AG04450 (cell line): ENCODE results near the gene RP9. TPM values are rescaled to one million over a fixed set of nuclear protein-coding genes. Genes with fewer than 3 reads are reported as not detected.

Experiments
- CTCF ChIA-PET: fragments of 300-600, 350-600 bp; formaldehyde crosslinking; extraction: SDS; loops from one replicate; lab custom pipeline; 2022; ENCODE audit warnings: antibody characterized with exemption, inconsistent platforms; lab: Charles Lee
- POLR2A ChIA-PET: fragments of 350-600 bp; formaldehyde crosslinking; extraction: SDS; loops from one replicate; lab custom pipeline; 2021; ENCODE audit warnings: antibody characterized with exemption, inconsistent platforms; lab: Yijun Ruan, JAX
- DNase-seq: peaks from one replicate; pipeline ENCODE4 v3.0.0-alpha.2; 2011; ENCODE audit warnings: low read depth, low spot score
- H3K27ac ChIP-seq: one replicate; pipeline ENCODE4 v1.5.1; 2012; ENCODE audit warnings: low read depth, low read length, control low read depth
- H3K27me3 ChIP-seq: one replicate; pipeline ENCODE4 v1.6.0; 2012; ENCODE audit warnings: low read length; ENCODE audit not compliant: control insufficient read depth, insufficient read depth
- H3K4me3 ChIP-seq: 2 replicates; pipeline ENCODE4 v1.5.1; 2011; ENCODE audit warnings: mild to moderate bottlenecking, low read depth, low read length, control low read depth
- H3K9me3 ChIP-seq: 2 replicates; pipeline ENCODE4 v1.5.1; 2012; ENCODE audit warnings: low read length; ENCODE audit not compliant: control insufficient read depth, insufficient read depth
- CTCF ChIP-seq: IDR thresholded peaks from 2 replicates; pipeline ENCODE4 v1.5.1; 2011; ENCODE audit warnings: low read depth, low read length, control low read depth, inconsistent platforms
- polyA minus RNA-seq: library from RNA; depleted of rRNA, polyadenylated mRNA; stranded (reverse); fragments of >200 nt; gene quantifications from 2 replicates; pipeline ENCODE4 v1.2.3, GENCODE V29; 2011; rRNA and poly(A)+ RNA removed
- polyA plus RNA-seq: library from polyadenylated mRNA; depleted of rRNA; stranded (reverse); fragments of >200 nt; gene quantifications from 2 replicates; pipeline ENCODE4 v1.2.3, GENCODE V29; 2011; rRNA removed

The RP9 gene, protein sequence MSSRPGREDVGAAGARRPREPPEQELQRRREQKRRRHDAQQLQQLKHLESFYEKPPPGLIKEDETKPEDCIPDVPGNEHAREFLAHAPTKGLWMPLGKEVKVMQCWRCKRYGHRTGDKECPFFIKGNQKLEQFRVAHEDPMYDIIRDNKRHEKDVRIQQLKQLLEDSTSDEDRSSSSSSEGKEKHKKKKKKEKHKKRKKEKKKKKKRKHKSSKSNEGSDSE
- 18.2 and 23.9 TPM in 2 replicates for polyA plus RNA-seq
- 9.1 and 9.7 TPM in 2 replicates for polyA minus RNA-seq

GRCh38 chr7:33109005-33109757 lies at the start of gene RP9:
Gene RP9 (minus strand): TSS chr7:33109404. CDS start chr7:33109372, 32 bp downstream.
- peaks cover 2% of the 10 kb centered on the region for H3K27me3 ChIP-seq
- H3K9me3 ChIP-seq, result no peaks in the 10 kb centered on the region
- POLR2A ChIA-PET, result interaction anchor here (1.0 kb wide), 1 partner anchor 47 kb away, joined by 4 read pairs; the partner anchor contains the start of gene NT5C3A
- TF ChIP-seq CTCF, result peak; percentile 25; the same call in 1 of the 2 replicates
- CTCF ChIA-PET, result interaction anchor here (0.6 to 5.7 kb wide), 34 partner anchors 11 to 1002 kb away, joined by 3 to 104 read pairs (median 5); partner anchors contain the start of genes BBS9, FKBP9 and NT5C3A
- no peak for DNase-seq
- peak within 1 kb of the TSS; percentile 39 for H3K27ac ChIP-seq
- peak within 1 kb of the TSS; percentile 80 for H3K4me3 ChIP-seq

DNA sequence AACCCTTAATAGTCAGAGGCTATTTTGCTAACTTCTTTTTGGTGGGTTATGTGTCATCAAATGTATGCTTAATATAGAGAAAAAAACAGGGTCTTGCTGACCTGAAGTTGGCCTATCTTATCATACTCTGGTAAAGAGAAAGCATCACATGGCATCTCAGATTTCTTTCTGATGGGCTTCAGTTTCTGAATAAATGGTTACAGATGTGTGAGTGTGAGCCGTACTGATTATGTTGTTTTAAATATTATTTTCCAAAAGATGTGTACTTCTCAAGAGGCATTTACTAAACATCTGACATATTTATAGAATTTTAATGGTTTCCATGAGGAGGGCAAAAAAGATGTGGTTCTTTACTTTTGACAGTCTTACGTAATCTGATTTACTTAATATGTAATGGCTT lies 48.6 kb upstream of the RP9 start:
- POLR2A ChIA-PET, result no interaction called here
- H3K27ac ChIP-seq, result no peak overlapping the region
- no peak for DNase-seq
- H3K4me3 ChIP-seq, result no peak overlapping the region
- H3K27me3 ChIP-seq, result no peaks in the 10 kb centered on the region
- CTCF ChIA-PET, result no interaction called here
- TF ChIP-seq CTCF, result no peak
- no peaks in the 10 kb centered on the region for H3K9me3 ChIP-seq

- ChIA-PET CTCF (interaction anchor here (0.6 to 0.7 kb wide), 2 partner anchors 14 to 49 kb away, joined by 3 read pairs; no protein-coding TSS in a partner anchor), POLR2A (no interaction called here)
- no peak overlapping the region for H3K4me3 ChIP-seq
- DNase-seq, result no peak
- no peaks in the 10 kb centered on the region for H3K27me3 ChIP-seq
- H3K9me3 ChIP-seq, result no peaks in the 10 kb centered on the region
- H3K27ac ChIP-seq, result no peak overlapping the region
- TF ChIP-seq CTCF, result no peak
Observed at GRCh38 chr7:33157311-33157710, 48.1 kb upstream of the RP9 start.

DNA sequence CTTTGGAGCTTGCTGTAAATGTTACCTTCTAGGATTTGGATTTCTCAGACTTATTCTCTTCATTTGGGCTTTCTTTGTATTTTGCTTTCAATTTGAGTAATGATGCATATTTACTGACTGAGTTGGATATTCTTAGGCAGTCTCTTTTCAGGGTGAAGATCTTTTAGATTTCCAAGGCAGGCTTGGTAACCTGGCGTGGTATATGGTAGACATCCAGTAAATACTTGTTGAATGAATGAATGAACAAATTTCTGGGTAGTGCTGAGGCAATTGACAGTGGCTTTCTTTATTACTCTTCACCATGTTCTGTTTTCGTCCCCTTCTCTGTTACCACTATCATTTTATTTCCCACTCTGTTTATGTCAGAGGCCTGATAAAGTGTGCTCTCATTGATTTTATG lies 47.2 kb upstream of the RP9 start:
- no peaks in the 10 kb centered on the region for H3K27me3 ChIP-seq
- TF ChIP-seq CTCF, result no peak
- H3K4me3 ChIP-seq, result no peak overlapping the region

More for the DNA sequence above, 47.2 kb upstream of the RP9 start:
- Histone ChIP-seq H3K9me3 (no peaks in the 10 kb centered on the region), H3K27ac (no peak overlapping the region)
- CTCF ChIA-PET, result interaction anchor here (0.6 kb wide), 1 partner anchor 891 kb away, joined by 3 read pairs; no protein-coding TSS in a partner anchor
- POLR2A ChIA-PET, result no interaction called here
- no peak for DNase-seq
